Adrenal gland (tissue), 12 donors: ENCODE results near the gene ATP8B3. TPM values are rescaled to one million over a fixed set of nuclear protein-coding genes. Genes with fewer than 3 reads are reported as not detected.
A peak's percentile ranks its signal among the peaks of the same experiment; 100 is the strongest.

Source experiments
- DNase-seq, 7 donors: peaks; one replicate each; pipeline ENCODE4 v3.0.0-alpha.2; 2019 to 2020
- H3K27ac ChIP-seq, 5 donors: fragments of 200-600 bp; sonication (generic) in 4 of 5; 1 replicate in 3 of 5; 2 replicates in 2 of 5; pipeline versions ENCODE4 v1.5.1 to v1.8.0; 2016 to 2020; ENCODE audit warnings: mild to moderate bottlenecking in 1 of 5
- H3K27me3 ChIP-seq: fragments of 200-600 bp; 2 replicates; pipeline ENCODE4 v1.8.0; 2021
- H3K36me3 ChIP-seq, 2 donors: fragments of 200-600 bp; replicated peaks in 1 of 2; 1 replicate in 1 of 2; 2 replicates in 1 of 2; pipeline versions ENCODE4 v1.5.1 to v1.8.0; 2018 to 2022
- H3K4me1 ChIP-seq, 2 donors: fragments of 200-600 bp; replicated peaks in 1 of 2; 1 replicate in 1 of 2; 2 replicates in 1 of 2; pipeline versions ENCODE4 v1.5.1 to v1.8.0; 2018 to 2021
- H3K4me3 ChIP-seq, 4 donors: fragments of 200-600 bp; sonication (generic) in 3 of 4; one replicate each; pipeline ENCODE4 v1.5.1; 2016 to 2018
- H3K9me3 ChIP-seq, 3 donors: fragments of 200-600 bp; sonication (generic) in 1 of 3; replicated peaks in 1 of 3; 1 replicate in 2 of 3; 2 replicates in 1 of 3; pipeline versions ENCODE4 v1.5.1 to v1.8.0; 2016 to 2021
- POLR2A ChIP-seq, 2 donors: fragments of 450-650 bp; IDR thresholded peaks; one replicate each; pipeline ENCODE4 v1.6.1; 2017; ENCODE audit warnings: antibody characterized with exemption in 2 of 2, mild to moderate bottlenecking in 2 of 2, moderate library complexity in 1 of 2
- WGBS, 4 donors: extraction: QIAGEN DNeasy Blood & Tissue Kit in 2 of 4; methylation state at CpG; one replicate each; pipeline versions ENCODE4 v1.1.5 to v1.1.7; 2013 to 2017; 5-methylcytosine and 5-hydroxymethylcytosine counted together
- intact Hi-C, 2 donors: fragments of 100-400 bp; cut with DNase I; formaldehyde crosslinking; loops; one replicate each; pipeline versions ENCODE4 v1.14.1 to v1.15.0; 2022 to 2023
- polyA plus RNA-seq, 3 donors: library from polyadenylated mRNA; stranded (reverse); fragments of 200-250 nt in 2 of 3; fragments of 350-450 nt in 1 of 3; fragmentation: Illumina TruSeq in 1 of 3; extraction: RNeasy Lipid Tissue Mini Kit (QIAGEN cat#74804) in 1 of 3; gene quantifications; one replicate each; pipeline ENCODE4 v1.2.3, GENCODE V29; 2013 to 2014
- total RNA-seq, 9 donors: library from RNA; depleted of rRNA in 4 of 9; stranded (reverse); fragments of >200 nt in 4 of 9; fragments of 120-200 nt in 1 of 9; fragmentation: NEBNext Ultra II Directional in 1 of 9; extraction: Animal tissue kit (Norgen Biotek cat#: 25700) in 1 of 9; gene quantifications; one replicate each; pipeline versions ENCODE4 v1.1.0 to v1.2.4, GENCODE V29; 2013 to 2023
- TF ChIP-seq, protein P1 (sequence below), 6 experiments: fragments of 450-650 bp in 4 of 6; fragments of 200-600 bp in 2 of 6; sonication (generic) in 1 of 6; IDR thresholded peaks; 1 replicate in 5 of 6; 2 replicates in 1 of 6; pipeline versions ENCODE4 v1.5.1 to v1.8.0; 2016 to 2021; ENCODE audit warnings: antibody characterized with exemption in 6 of 6, mild to moderate bottlenecking in 2 of 6, moderate library complexity in 1 of 6
- donor health status: healthy with polysubstance abuse.
- donor health status: Bipolar disorder and iron deficiency.
- donor health status: DM: yes; HTN: yes; CAD: no.
- donor health status: DM: no; HTN: no; CAD: no.
- donor health status: DM: no; HTN: no; CAD: no.
- donor health status: DM: yes; HTN: yes; CAD: no.

The ATP8B3 gene
- total and polyA plus RNA-seq, 12 donors: 0.26 to 15.1 (median 4.4) TPM

DNA sequence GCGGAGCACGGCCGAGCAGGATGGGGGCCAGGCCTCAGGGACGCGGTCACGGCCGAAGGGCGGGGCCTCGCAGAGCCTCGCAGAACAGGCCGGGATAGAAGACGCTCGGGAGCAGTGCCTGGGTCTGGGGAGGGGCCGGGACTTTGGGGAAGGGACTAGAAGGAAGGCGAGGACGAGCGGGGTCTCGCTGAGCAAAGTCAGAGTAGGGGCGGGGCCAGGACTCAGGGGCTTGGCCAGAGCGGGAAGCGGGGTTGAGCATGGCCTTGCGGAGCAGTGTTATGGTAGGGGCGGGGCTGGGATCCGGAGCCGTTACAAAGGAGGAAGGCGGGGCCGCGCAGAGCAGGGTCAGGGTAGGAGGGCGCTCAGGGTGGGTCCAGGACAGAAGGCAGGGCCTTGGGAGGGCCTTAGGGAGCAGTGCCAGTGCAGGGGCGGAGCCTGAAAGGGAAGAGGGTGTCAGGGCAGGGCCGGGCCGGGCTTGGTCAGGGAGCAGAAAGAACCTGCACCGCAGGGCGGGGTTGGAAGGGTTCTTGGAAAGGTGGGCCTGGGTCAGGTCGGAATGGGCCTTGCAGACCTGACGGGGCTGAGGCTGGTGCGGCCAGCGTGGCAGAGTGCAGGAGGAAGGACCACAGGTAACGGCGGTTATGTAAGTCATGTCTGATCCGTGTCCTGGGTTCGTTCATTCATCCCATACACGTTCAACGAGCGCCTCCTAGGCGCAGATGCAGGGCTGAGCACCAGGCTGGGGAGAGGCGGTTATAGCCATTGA lies 533 bp upstream of the ATP8B3 start:
- WGBS, 4 donors: 0 to 3% (median 1%) methylated on average over 18 to 47 of the region's 47 CpGs
- DNase-seq: peak; percentile 94 to 99 (median 98)

DNA sequence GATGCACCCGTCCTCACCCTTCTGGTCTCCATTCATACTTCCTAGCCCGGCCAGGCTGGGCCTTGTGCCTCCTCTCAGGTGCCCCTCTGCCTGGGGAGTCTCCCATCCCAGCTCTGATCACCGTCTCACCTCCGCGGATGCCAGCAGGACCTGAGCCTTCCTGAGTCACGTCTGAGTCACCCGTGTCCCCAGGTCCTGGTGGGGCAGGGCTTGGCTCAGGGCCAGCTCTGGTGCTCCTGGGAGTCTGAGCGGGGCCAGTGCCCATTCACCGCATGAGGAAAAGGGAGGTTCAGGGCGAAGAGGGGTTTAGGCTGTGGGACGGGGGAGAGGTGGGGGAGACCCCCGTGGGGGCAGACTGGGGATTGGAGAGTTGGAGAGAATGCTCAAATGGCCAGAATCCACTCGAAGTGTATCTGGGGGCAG lies 593 bp downstream of the ATP8B3 start:
- Histone ChIP-seq H3K27me3 (no peaks in the 10 kb centered on the region), H3K27ac (peak overlapping the region in 4 of 5 donors; percentile 66 to 85 (median 76)), H3K36me3 (peaks cover 0 to 17% of the 10 kb centered on the region in 2 donors), H3K4me1 (peaks cover 12 to 24% of the 10 kb centered on the region in 2 donors), H3K4me3 (peak overlapping the region in 2 of 4 donors; percentile 31 to 48), H3K9me3 (no peaks in the 10 kb centered on the region)
- no peak for TF ChIP-seq POLR2A (IDR thresholded peaks at IDR 0.05)
- TF ChIP-seq, protein P1, sequence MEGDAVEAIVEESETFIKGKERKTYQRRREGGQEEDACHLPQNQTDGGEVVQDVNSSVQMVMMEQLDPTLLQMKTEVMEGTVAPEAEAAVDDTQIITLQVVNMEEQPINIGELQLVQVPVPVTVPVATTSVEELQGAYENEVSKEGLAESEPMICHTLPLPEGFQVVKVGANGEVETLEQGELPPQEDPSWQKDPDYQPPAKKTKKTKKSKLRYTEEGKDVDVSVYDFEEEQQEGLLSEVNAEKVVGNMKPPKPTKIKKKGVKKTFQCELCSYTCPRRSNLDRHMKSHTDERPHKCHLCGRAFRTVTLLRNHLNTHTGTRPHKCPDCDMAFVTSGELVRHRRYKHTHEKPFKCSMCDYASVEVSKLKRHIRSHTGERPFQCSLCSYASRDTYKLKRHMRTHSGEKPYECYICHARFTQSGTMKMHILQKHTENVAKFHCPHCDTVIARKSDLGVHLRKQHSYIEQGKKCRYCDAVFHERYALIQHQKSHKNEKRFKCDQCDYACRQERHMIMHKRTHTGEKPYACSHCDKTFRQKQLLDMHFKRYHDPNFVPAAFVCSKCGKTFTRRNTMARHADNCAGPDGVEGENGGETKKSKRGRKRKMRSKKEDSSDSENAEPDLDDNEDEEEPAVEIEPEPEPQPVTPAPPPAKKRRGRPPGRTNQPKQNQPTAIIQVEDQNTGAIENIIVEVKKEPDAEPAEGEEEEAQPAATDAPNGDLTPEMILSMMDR (IDR thresholded peaks at IDR 0.05): no peak
- WGBS, 4 donors: 10 to 29% (median 15%) methylated on average over 6 to 13 of the region's 13 CpGs
- DNase-seq: peak; percentile 92 to 97 (median 95)
- intact Hi-C loops: loop anchor here in 1 of 2 donors (10.0 kb wide), 1 partner anchor 267 kb away; no protein-coding TSS in a partner anchor

More for the DNA sequence above, 533 bp upstream of the ATP8B3 start:
- peak overlapping the region in 3 of 4 donors; percentile 10 to 48 (median 31) for H3K4me3 ChIP-seq
- H3K4me1 ChIP-seq: peaks cover 12 to 24% of the 10 kb centered on the region in 2 donors
- H3K27me3 ChIP-seq: no peaks in the 10 kb centered on the region
- intact Hi-C loops: loop anchor here in 1 of 2 donors (10.0 kb wide), 1 partner anchor 268 kb away; no protein-coding TSS in a partner anchor
- no peaks in the 10 kb centered on the region for H3K9me3 ChIP-seq
- H3K36me3 ChIP-seq: peaks cover 0 to 28% of the 10 kb centered on the region in 2 donors
- TF ChIP-seq, protein P1 (IDR thresholded peaks at IDR 0.05): peak; percentile 19 to 65 (median 54)
- TF ChIP-seq POLR2A (IDR thresholded peaks at IDR 0.05): peak in 1 of 2 donors; percentile 52
- peak overlapping the region in 4 of 5 donors; percentile 73 to 85 (median 78) for H3K27ac ChIP-seq

DNA sequence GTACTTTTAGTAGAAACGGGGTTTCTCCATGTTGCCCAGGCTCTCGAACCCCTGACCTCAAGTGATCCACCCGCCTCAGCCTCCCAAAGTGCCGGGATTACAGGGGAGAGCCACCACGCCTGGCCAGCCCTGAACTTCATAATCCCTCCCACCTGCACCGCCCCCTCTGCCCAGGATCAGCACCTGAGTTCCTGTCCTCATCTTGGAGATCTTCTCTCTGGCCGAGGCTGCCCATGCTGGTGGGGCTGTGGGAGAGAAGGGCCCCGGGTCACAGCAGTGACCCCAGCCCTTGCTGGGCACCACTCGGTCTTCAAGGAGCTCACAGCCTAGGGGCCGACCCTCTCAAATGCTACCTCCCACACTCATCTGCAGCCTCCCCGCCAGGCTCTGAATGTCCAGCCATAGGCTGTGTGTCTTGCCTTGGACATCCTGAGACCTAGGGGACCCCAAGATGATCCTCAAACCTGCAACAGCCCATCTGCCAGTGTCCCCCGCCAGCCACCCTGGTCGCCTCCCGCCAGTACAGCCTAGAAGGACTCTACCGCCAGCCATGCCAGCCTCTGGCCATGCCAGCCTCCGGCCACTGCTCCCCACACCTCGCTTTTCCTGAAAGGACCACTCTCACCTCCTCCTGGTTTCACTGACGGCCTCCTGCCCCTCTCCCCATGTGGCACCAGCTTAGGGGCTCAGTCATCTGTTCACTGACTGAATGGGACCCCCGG lies 1.5 kb downstream of the ATP8B3 start:
- TF ChIP-seq POLR2A (IDR thresholded peaks at IDR 0.05): no peak
- TF ChIP-seq, protein P1 (IDR thresholded peaks at IDR 0.05): no peak
- Histone ChIP-seq H3K36me3 (peaks cover 0 to 8% of the 10 kb centered on the region in 2 donors), H3K9me3 (no peaks in the 10 kb centered on the region), H3K27me3 (no peaks in the 10 kb centered on the region), H3K4me3 (no peak overlapping the region), H3K27ac (peak overlapping the region in 1 of 5 donors; percentile 66), H3K4me1 (peaks cover 12 to 24% of the 10 kb centered on the region in 2 donors)
- WGBS, 4 donors: 90 to 97% (median 94%) methylated on average over 15 to 19 of the region's 19 CpGs
- DNase-seq: peak in 2 of 7 donors; percentile 25 to 43
- intact Hi-C loops: loop anchor here in 1 of 2 donors (10.0 kb wide), 1 partner anchor 266 kb away; no protein-coding TSS in a partner anchor

DNA sequence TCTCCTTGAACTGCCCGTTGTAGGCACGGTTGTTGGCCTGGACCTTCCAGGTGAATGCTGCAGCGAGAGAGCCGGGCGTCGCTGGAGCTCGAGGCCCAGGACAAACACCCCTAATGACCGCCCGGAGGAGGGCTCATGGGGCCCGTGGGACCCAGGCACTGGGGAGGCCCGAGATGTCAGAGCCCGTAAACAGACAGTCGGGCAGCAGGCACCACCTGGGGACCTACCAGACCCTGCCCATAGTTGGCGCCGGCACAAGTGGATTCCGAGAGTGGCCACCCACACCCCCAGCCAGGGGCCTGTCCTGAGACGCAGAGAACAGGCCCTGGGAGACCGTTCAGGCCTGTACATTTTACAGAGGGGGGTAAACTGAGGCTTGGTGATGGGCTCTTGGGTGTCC lies 2.4 kb downstream of the ATP8B3 start:
- WGBS, 4 donors: 86 to 91% (median 89%) methylated on average over 7 to 18 of the region's 18 CpGs
- no peak overlapping the region for H3K27ac ChIP-seq
- no peaks in the 10 kb centered on the region for H3K9me3 ChIP-seq
- TF ChIP-seq, protein P1 (IDR thresholded peaks at IDR 0.05): no peak
- TF ChIP-seq POLR2A (IDR thresholded peaks at IDR 0.05): no peak
- no peak overlapping the region for H3K4me3 ChIP-seq
- H3K36me3 ChIP-seq: no peaks in the 10 kb centered on the region
- H3K27me3 ChIP-seq: no peaks in the 10 kb centered on the region
- intact Hi-C loops: loop anchor here in 1 of 2 donors (10.0 kb wide), 1 partner anchor 265 kb away; no protein-coding TSS in a partner anchor
- DNase-seq: peak in 1 of 7 donors; percentile 11
- peaks cover 12 to 17% of the 10 kb centered on the region in 2 donors for H3K4me1 ChIP-seq
